ENCODE measurements around the gene MAP2.

The MAP2 gene, protein sequence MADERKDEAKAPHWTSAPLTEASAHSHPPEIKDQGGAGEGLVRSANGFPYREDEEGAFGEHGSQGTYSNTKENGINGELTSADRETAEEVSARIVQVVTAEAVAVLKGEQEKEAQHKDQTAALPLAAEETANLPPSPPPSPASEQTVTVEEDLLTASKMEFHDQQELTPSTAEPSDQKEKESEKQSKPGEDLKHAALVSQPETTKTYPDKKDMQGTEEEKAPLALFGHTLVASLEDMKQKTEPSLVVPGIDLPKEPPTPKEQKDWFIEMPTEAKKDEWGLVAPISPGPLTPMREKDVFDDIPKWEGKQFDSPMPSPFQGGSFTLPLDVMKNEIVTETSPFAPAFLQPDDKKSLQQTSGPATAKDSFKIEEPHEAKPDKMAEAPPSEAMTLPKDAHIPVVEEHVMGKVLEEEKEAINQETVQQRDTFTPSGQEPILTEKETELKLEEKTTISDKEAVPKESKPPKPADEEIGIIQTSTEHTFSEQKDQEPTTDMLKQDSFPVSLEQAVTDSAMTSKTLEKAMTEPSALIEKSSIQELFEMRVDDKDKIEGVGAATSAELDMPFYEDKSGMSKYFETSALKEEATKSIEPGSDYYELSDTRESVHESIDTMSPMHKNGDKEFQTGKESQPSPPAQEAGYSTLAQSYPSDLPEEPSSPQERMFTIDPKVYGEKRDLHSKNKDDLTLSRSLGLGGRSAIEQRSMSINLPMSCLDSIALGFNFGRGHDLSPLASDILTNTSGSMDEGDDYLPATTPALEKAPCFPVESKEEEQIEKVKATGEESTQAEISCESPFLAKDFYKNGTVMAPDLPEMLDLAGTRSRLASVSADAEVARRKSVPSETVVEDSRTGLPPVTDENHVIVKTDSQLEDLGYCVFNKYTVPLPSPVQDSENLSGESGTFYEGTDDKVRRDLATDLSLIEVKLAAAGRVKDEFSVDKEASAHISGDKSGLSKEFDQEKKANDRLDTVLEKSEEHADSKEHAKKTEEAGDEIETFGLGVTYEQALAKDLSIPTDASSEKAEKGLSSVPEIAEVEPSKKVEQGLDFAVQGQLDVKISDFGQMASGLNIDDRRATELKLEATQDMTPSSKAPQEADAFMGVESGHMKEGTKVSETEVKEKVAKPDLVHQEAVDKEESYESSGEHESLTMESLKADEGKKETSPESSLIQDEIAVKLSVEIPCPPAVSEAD (N-terminal part only)

GRCh38 chr2:209423562-209424198 lies at the start of gene MAP2:
MAP2 (plus strand) TSS chr2:209424047; CDS start chr2:209653171, 229,124 bp downstream.
- DNase-seq (ENCODE audit: low spot score) (peak; percentile 91), FAIRE-seq (no peak)

GRCh38 chr2:209376686-209377085 lies 47.2 kb upstream of the MAP2 start:
- FAIRE-seq (no peak), DNase-seq (ENCODE audit: low spot score) (no peak)

- no peak for DNase-seq (ENCODE audit: low spot score)
These were observed 43.6 kb upstream of the MAP2 start for GRCh38 chr2:209380293-209380692.

DNA sequence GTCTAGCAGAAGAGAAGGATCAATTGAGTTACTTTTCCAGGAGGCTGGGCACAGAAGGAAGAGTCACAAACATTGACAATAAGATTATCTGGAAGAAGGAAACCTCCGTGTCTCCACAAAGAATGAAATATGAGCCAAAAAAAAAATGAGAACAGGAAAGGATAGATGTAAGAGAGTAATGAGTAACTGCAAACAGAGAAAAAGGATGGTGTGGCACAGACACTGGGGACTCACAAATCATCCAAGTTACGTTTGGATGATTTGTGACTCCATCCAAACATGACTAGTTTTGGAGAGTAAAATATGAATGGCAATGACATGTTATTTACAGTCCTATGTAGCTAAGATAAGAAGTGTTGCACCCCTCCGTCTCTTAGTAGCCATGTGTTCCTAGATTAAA lies 42.8 kb upstream of the MAP2 start:
- no peak for FAIRE-seq

More at GRCh38 chr2:209380293-209380692, 43.6 kb upstream of the MAP2 start:
- no peak for FAIRE-seq

DNA sequence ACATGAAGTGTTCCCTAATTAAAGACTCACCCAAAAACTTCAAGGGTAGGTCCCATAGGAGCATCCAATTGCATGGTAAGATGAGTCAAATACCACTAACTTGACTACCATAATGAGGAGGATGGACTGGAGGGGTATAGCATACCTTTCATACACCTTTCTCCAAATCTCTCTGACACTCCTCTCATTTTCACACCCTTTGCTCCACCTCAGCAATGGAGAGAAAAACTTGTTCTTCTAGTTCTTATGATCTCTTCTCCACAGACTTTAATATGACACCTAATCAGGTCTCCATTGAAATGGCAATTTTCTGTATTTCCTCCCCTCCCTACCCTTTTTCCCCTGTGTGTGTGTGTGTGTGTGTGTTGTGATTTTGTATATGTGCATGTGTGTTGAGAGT lies 41.1 kb upstream of the MAP2 start:
- DNase-seq (ENCODE audit: low spot score) = no peak
- no peak for FAIRE-seq

More for the DNA sequence above, 42.8 kb upstream of the MAP2 start:
- no peak for DNase-seq (ENCODE audit: low spot score)

GRCh38 chr2:209383212-209383611 lies 40.6 kb upstream of the MAP2 start:
- peak; percentile 50 for DNase-seq (ENCODE audit: low spot score)
- peak; percentile 78 for FAIRE-seq

GRCh38 chr2:209387389-209387788 lies 36.5 kb upstream of the MAP2 start:
- no peak for DNase-seq (ENCODE audit: low spot score)
- no peak for FAIRE-seq

DNA sequence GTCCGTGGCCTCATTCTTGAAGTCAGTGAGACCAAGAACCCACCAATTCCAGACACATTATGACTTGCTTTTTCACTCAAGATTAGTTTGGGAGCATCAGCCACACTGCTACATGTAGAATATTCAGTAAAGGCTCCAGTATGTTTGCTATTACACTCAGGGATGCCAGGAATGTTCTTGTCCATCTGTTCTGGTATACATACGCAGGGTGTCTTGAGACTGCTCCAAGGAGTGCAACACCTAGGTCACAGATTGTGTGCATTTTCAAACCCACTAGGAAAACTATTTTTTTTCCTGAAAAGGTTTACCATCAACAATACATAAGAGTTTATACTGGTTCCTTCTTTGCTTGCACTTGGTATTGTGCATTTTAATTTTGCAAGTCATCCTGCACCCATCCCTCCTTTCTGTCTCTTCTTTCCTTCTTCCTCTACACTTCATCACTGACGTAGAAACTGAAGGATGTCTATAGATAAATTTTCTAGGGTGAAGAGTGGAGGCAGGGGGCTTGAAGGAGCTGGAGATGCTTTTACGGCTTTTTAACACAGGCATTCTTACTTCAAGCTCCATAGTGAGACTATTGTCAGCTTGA lies 35.3 kb upstream of the MAP2 start:
- FAIRE-seq (no peak), DNase-seq (ENCODE audit: low spot score) (no peak)

DNA sequence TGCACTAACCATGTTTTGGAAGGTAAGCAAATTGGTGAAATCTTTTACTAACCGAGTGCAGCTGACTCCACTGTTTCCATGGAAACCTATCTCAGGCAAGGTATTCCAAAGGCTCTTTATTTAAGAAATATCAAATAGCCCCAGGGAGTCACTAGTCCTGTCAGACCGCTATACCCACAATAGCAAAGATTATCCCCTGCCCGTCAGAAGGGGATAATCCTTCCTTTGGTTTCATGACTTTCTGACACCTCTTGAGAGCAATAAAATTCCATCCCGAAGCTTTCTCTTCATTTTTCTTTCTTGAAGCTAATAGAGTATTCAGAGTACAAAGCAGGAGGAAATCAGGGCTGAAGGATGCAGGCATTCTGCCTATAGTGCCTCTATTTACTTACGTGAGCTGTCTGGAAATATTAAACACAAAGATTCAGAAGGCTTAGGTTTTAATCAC lies 34.7 kb upstream of the MAP2 start:
- no peak for DNase-seq (ENCODE audit: low spot score)
- no peak for FAIRE-seq

- FAIRE-seq = no peak
- no peak for DNase-seq (ENCODE audit: low spot score)
These were observed 33.0 kb upstream of the MAP2 start for GRCh38 chr2:209390839-209391238.

GRCh38 chr2:209391776-209392401 lies 32.0 kb upstream of the MAP2 start:
- DNase-seq (ENCODE audit: low spot score) = peak; percentile 36
- no peak for FAIRE-seq

DNA sequence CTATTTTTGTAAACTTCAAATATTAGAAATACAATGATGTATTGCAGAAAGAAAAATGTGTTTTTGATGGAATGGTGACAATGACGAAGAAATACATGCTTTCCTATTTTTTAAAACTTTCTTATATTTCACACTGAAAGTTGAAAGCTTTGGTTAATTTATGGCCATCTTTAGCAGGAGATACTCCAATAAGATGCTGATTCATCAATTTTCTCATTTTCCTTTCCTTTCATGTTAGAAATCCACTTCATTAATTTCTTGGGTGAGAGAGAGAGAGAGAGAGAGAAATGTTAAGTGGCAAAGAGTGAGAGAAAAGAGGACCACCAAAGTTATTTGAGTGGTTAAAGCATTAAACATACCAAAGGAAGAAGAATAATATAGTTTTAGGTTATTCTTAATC lies 28.6 kb upstream of the MAP2 start:
- no peak for DNase-seq (ENCODE audit: low spot score)
- no peak for FAIRE-seq

DNA sequence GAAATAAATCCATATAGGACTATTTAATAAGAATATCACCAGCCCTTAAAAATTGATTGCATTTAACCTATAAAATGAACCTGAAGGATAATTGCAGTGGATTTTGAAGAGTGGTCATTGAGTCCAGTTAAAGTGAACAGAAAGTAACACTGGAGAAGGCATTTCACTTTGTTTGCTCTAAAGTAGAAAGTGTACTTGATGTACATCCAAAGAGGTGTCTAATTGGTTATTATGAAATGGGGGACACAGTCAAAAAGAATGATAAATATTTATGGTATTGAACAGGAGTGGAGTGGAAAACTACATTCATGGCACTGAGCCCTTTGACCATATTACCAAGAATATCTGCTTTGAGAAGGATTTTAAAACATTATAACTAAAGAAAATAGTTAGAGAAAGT lies 28.2 kb upstream of the MAP2 start:
- FAIRE-seq (no peak), DNase-seq (ENCODE audit: low spot score) (no peak)

DNA sequence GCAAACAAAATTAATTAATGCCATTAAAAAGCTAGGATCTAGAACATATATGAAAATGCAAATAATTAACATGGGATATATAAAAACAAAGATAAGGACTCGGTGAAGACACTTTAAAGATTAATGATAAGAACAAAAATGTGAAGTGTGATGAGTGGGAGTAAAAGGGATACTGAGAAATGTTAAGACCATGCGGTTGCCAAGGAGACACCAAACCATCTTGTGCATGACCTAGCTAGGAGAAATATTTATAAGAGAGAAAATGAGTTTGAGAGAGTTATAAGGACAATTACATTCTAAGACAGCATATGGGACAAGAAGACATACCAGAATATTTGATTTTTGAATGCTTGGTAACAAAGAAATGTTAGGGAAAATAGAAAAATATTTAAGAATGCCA lies 25.4 kb upstream of the MAP2 start:
- FAIRE-seq (no peak), DNase-seq (ENCODE audit: low spot score) (no peak)

GRCh38 chr2:209401788-209402187 lies 22.1 kb upstream of the MAP2 start:
- DNase-seq (ENCODE audit: low spot score) = no peak
- FAIRE-seq = no peak

- no peak for FAIRE-seq
- DNase-seq (ENCODE audit: low spot score) = no peak
These were observed 12.6 kb upstream of the MAP2 start for GRCh38 chr2:209411296-209411695.

- FAIRE-seq (no peak), DNase-seq (ENCODE audit: low spot score) (no peak)
These were observed 12.1 kb upstream of the MAP2 start for GRCh38 chr2:209411718-209412117.

DNA sequence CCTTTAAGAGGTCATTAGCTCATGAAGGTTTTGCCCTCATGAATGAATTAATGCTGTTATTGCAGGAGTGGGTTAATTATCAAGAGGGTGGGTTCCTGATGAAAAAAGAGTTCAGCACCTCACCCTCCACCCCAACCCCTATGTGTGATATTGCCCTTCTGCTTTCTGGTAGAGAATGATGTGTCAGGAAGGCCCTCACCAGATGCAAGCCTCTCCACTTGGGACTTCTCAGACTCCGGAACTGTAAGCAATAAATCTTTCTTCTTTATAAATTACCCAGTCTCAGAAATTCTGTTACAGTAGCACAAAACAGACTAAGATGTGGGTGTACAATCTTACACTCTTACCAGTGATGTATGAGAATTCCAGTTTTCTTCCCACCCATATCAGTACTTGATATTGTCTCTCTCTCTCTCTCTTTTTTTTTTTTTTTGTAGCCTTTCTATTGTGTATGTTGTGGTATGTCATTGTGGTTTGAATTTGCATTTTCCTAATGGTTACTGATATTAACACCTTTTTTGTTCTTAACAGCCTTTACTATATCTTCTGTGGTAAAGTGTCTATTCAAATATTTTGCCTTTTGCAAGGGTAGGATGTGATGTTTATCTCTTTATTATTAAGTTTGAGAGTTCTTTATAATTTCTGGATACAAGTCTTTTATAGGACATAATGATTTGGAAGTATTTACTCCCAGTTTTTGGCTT lies 10.4 kb upstream of the MAP2 start:
- no peak for FAIRE-seq
- DNase-seq (ENCODE audit: low spot score) = no peak

- no peak for FAIRE-seq
These were observed 6.9 kb upstream of the MAP2 start for GRCh38 chr2:209416913-209417312.

More at GRCh38 chr2:209416913-209417312, 6.9 kb upstream of the MAP2 start:
- DNase-seq (ENCODE audit: low spot score) = no peak
